Measurements from ENCODE around the gene LNX1. TPM values are rescaled to one million over a fixed set of nuclear protein-coding genes. Genes with fewer than 3 reads are reported as not detected.

Gene LNX1
- total RNA-seq, 2 donors from 2014 or later: 4.5 to 8.9 TPM

GRCh38 chr4:53511014-53511413 lies 80.3 kb downstream of the LNX1 start:
- Histone ChIP-seq H3K4me3 (no peak overlapping the region), H3K27ac (no peak overlapping the region), H3K4me1 (peaks cover 0 to 19% of the 10 kb centered on the region in 2 donors), H3K36me3 (no peaks in the 10 kb centered on the region), H3K9me3 (no peaks in the 10 kb centered on the region), H3K27me3 (no peaks in the 10 kb centered on the region)
- TF ChIP-seq CTCF (IDR thresholded peaks at IDR 0.05): no peak
- DNase-seq (ENCODE audit: low spot score): no peak

- H3K4me1 ChIP-seq: peaks cover 0 to 19% of the 10 kb centered on the region in 2 donors
- H3K4me3 ChIP-seq: no peak overlapping the region
- H3K27ac ChIP-seq: no peak overlapping the region
- DNase-seq (ENCODE audit: low spot score): no peak
- no peak for TF ChIP-seq CTCF (IDR thresholded peaks at IDR 0.05)
- no peaks in the 10 kb centered on the region for H3K27me3 ChIP-seq
- no peaks in the 10 kb centered on the region for H3K9me3 ChIP-seq
- H3K36me3 ChIP-seq: no peaks in the 10 kb centered on the region
Observed at GRCh38 chr4:53510321-53510720, 81.0 kb downstream of the LNX1 start.

- H3K27me3 ChIP-seq: no peaks in the 10 kb centered on the region
- TF ChIP-seq CTCF (IDR thresholded peaks at IDR 0.05): no peak
- peak overlapping the region; percentile 68 to 73 for H3K27ac ChIP-seq
- H3K9me3 ChIP-seq: no peaks in the 10 kb centered on the region
- peaks cover 0 to 19% of the 10 kb centered on the region in 2 donors for H3K4me1 ChIP-seq
- no peak overlapping the region for H3K4me3 ChIP-seq
- DNase-seq (ENCODE audit: low spot score): no peak
- H3K36me3 ChIP-seq: no peaks in the 10 kb centered on the region
Observed at GRCh38 chr4:53508446-53508845, 82.8 kb downstream of the LNX1 start.

- Histone ChIP-seq H3K4me3 (peak overlapping the region in 1 of 2 donors; percentile 16), H3K27ac (peak overlapping the region; percentile 68 to 73), H3K9me3 (no peaks in the 10 kb centered on the region), H3K4me1 (peaks cover 0 to 19% of the 10 kb centered on the region in 2 donors), H3K36me3 (no peaks in the 10 kb centered on the region), H3K27me3 (no peaks in the 10 kb centered on the region)
- TF ChIP-seq CTCF (IDR thresholded peaks at IDR 0.05): no peak
- peak; percentile 91 for DNase-seq (ENCODE audit: low spot score)
Observed at GRCh38 chr4:53507671-53508286, 83.5 kb downstream of the LNX1 start.

GRCh38 chr4:53507058-53507457 lies 84.2 kb downstream of the LNX1 start:
- H3K4me1 ChIP-seq: peaks cover 0 to 19% of the 10 kb centered on the region in 2 donors
- H3K9me3 ChIP-seq: no peaks in the 10 kb centered on the region
- H3K27ac ChIP-seq: peak overlapping the region in 1 of 2 donors; percentile 73
- H3K4me3 ChIP-seq: no peak overlapping the region
- TF ChIP-seq CTCF (IDR thresholded peaks at IDR 0.05): no peak
- H3K27me3 ChIP-seq: no peaks in the 10 kb centered on the region
- no peak for DNase-seq (ENCODE audit: low spot score)
- H3K36me3 ChIP-seq: no peaks in the 10 kb centered on the region

GRCh38 chr4:53505947-53506346 lies 85.3 kb downstream of the LNX1 start:
- no peaks in the 10 kb centered on the region for H3K36me3 ChIP-seq
- DNase-seq (ENCODE audit: low spot score): no peak
- H3K27me3 ChIP-seq: no peaks in the 10 kb centered on the region
- H3K4me3 ChIP-seq: no peak overlapping the region
- H3K4me1 ChIP-seq: peaks cover 0 to 14% of the 10 kb centered on the region in 2 donors
- no peak overlapping the region for H3K27ac ChIP-seq
- H3K9me3 ChIP-seq: no peaks in the 10 kb centered on the region
- TF ChIP-seq CTCF (IDR thresholded peaks at IDR 0.05): no peak
